ENCODE data around the gene API5. TPM values are rescaled to one million over a fixed set of nuclear protein-coding genes. Genes with fewer than 3 reads are reported as not detected.

The API5 gene
- total RNA-seq, 1 experiment from 2014 or later = 122 TPM

GRCh38 chr11:43328482-43328881 lies 16.7 kb downstream of the API5 start:
- RAD21 ChIA-PET (ENCODE audit: low non-redundant PET in 1 of 2, low total read pairs in 2 of 2, uncharacterized antibody in 2 of 2, unreplicated experiment in 2 of 2) = no interaction called here
- H3K36me3 ChIP-seq (ENCODE audit: control insufficient read depth in 1 of 2, insufficient read depth in 2 of 2, low read length in 2 of 2) = peaks cover 52 to 69% of the 10 kb centered on the region in 2 experiments
- H2AFZ ChIP-seq (ENCODE audit: low read depth, low read length, poor library complexity, severe bottlenecking) = no peak overlapping the region
- DNase-seq (ENCODE audit: low read depth, low spot score) = no peak
- H3K4me2 ChIP-seq (ENCODE audit: low read length) = no peak overlapping the region
- intact Hi-C loops (cut with micrococcal nuclease) = no loop called here
- BruUV-seq (replicated peaks) = no TSS peak
- H3K9me2 ChIP-seq (ENCODE audit: insufficient read depth) = no peaks in the 10 kb centered on the region
- H3K4me3 ChIP-seq (replicated peaks in 1 of 2; ENCODE audit: low read depth in 1 of 2, low read length in 2 of 2) = no peak overlapping the region
- POLR2A ChIA-PET = interaction anchor here (1.6 to 2.3 kb wide), 2 partner anchors 17 to 30 kb away, joined by 4 to 7 read pairs; partner anchors contain the start of genes API5 and TTC17
- ATAC-seq = no peak
- TF ChIP-seq CEBPB (IDR thresholded peaks at IDR 0.05; ENCODE audit: low read depth) = no peak
- no peak for TF ChIP-seq TCF7L2 (IDR thresholded peaks at IDR 0.05; ENCODE audit: borderline replicate concordance, extremely low read depth, insufficient read depth, insufficient read length)
- TF ChIP-seq CBX3 (IDR thresholded peaks at IDR 0.05; ENCODE audit: low read depth) = no peak
- TF ChIP-seq EZH2phosphoT487 (IDR thresholded peaks at IDR 0.05; ENCODE audit: borderline replicate concordance) = no peak
- no peak for TF ChIP-seq FOSL1 (IDR thresholded peaks at IDR 0.05; ENCODE audit: low read depth)
- TF ChIP-seq JUND (IDR thresholded peaks at IDR 0.05) = no peak
- no peak for TF ChIP-seq YY1 (IDR thresholded peaks at IDR 0.05; ENCODE audit: extremely low read depth, insufficient replicate concordance, low read depth, low read length)
- TF ChIP-seq EZH2 (IDR thresholded peaks at IDR 0.05) = no peak
- no peak for TF ChIP-seq CTCF (IDR thresholded peaks at IDR 0.05 in 2 of 3, conservative IDR thresholded peaks at IDR 0.05 in 1 of 3; ENCODE audit: borderline replicate concordance in 1 of 3, insufficient read depth in 1 of 3, low read depth in 2 of 3, low read length in 2 of 3)
- TF ChIP-seq REST (IDR thresholded peaks at IDR 0.05; ENCODE audit: low read depth) = no peak
- TF ChIP-seq RAD21 (IDR thresholded peaks at IDR 0.05; ENCODE audit: low read depth) = no peak
- no peaks in the 10 kb centered on the region; the same call in 1 of the 2 replicates for H3K79me2 ChIP-seq (ENCODE audit: insufficient read depth, low read length)
- no peaks in the 10 kb centered on the region for H4K20me1 ChIP-seq (ENCODE audit: insufficient read depth)
- no peaks in the 10 kb centered on the region for H3K4me1 ChIP-seq (ENCODE audit: control insufficient read depth in 1 of 2, insufficient read depth in 2 of 2, low read length in 2 of 2)
- no peaks in the 10 kb centered on the region for H3K27me3 ChIP-seq (ENCODE audit: insufficient read depth, low read length)
- H3K9me3 ChIP-seq (ENCODE audit: control insufficient read depth in 1 of 2, insufficient read depth in 1 of 2, low read depth in 1 of 2, low read length in 2 of 2) = no peaks in the 10 kb centered on the region
- no peak overlapping the region for H3K27ac ChIP-seq (ENCODE audit: low read depth, low read length)
- no peak overlapping the region for H3K9ac ChIP-seq (ENCODE audit: low read length)
- CTCF ChIA-PET = interaction anchor here (1.4 kb wide), 1 partner anchor 17 kb away, joined by 5 read pairs; the partner anchor contains the start of gene API5
